HG03354 (cell line): ENCODE results near the gene TEX10.
"Not testable (repeated sequence)": the region's sequence is repeated elsewhere in the genome, so short reads cannot be mapped to it uniquely, and the experiment has no call there.

Experiments
- ATAC-seq: cut with Tn5 transposase; IDR thresholded peaks from one replicate; pipeline ENCODE4 v1.9.1; 2021; ENCODE audit warnings: mild to moderate bottlenecking; ENCODE audit not compliant: unreplicated experiment, poor library complexity, severe bottlenecking

Gene TEX10

GRCh38 chr9:100352727-100353505 is at the start of gene TEX10:
TSS of gene TEX10 (minus strand) at chr9:100352942. CDS start at chr9:100349363, 3,579 bp downstream.
- peak; percentile 88 for ATAC-seq

GRCh38 chr9:100401042-100401441 is 48.3 kb upstream of the TEX10 start:
- ATAC-seq = no peak

- ATAC-seq = no peak
These were observed 45.0 kb upstream of the TEX10 start for GRCh38 chr9:100397529-100398266.

- no peak for ATAC-seq
These were observed 44.0 kb upstream of the TEX10 start for GRCh38 chr9:100396769-100397168.

DNA sequence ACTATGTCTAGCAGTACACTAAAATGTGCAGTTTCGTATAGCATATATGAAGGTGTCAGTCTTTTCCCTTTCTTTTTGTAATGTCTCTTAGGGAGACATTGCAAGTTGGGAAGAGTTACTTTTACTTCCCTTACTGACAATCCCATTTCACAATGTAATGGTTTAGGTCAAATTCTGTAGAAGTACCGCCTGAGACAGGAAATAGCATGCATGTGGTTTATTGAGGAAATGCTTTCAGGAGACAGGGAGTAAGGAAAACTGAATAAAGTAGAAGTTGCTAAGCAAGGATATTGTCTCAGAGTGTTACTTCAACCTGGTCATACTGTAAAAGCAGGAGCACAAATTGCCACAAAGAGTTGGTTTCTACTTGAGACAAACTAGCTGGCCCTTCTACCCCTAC is 42.1 kb upstream of the TEX10 start:
- ATAC-seq = no peak

DNA sequence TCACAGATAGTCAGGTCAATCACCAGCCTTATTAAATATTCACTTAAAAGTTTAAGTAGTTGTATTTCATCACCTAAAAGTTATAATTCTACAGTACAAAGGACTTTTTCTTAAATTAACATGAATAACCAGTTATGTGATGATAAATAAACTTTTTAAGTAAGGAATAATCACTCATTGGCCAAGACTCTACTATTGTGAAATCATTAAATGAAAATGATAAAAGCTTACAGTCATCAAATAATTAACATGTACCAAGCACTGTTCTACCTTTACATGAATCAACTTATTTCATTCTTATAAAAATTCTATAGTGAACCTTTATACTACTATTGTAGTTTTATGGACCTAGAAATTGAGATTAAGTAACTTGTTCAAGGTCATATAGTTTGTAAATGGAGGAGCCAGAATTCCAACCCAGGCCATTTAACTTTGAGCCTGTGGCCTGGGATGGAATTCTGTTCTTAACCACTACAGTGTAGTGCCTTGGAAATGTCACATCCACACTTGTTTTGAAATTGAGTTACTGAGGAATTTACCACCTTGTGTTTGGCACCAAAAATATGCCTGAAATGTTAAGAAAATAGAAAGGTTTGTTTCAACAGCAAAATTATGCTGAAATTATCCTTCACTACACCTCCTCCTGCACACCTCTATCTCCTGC is 41.4 kb upstream of the TEX10 start:
- no peak for ATAC-seq

DNA sequence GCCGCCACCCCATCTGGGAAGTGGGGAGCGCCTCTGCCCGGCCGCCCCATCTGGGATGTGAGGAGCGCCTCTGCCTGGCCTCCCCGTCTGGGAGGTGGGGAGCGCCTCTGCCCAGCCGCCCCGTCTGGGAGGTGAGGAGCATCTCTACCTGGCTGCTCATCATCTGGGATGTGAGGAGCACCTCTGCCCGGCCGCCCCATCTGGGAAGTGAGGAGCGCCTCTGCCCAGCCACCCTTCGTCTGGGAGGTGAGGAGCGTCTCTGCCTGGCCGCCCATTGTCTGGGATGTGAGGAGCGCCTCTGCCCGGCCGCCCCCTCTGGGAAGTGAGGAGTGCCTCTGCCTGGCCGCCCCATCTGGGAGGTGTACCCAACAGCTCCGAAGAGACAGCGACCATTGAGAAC is 40.2 kb upstream of the TEX10 start:
- not testable (repeated sequence) for ATAC-seq

- no peak for ATAC-seq
These were observed 27.1 kb upstream of the TEX10 start for GRCh38 chr9:100379862-100380261.

GRCh38 chr9:100377015-100377414 is 24.3 kb upstream of the TEX10 start:
- no peak for ATAC-seq

GRCh38 chr9:100375658-100376057 is 22.9 kb upstream of the TEX10 start:
- no peak for ATAC-seq

DNA sequence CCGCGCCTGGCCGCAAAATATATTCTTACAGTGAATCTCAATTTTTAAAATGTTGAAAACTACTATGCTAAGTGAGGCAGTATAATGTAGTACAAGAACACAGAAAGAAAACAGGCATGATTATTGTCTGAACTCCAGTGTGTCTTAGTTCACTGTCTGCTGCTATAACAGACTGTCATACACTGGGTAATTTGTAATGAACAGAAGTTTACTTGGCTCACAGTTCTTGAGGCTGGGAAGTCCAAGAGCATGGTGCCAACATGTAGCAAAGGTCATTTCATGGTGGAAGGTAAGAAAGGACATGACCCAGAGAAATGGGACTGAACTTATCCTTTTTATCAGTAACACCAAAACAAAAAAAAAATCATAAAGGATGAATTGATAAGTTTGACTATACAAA is 19.9 kb upstream of the TEX10 start:
- ATAC-seq = no peak

DNA sequence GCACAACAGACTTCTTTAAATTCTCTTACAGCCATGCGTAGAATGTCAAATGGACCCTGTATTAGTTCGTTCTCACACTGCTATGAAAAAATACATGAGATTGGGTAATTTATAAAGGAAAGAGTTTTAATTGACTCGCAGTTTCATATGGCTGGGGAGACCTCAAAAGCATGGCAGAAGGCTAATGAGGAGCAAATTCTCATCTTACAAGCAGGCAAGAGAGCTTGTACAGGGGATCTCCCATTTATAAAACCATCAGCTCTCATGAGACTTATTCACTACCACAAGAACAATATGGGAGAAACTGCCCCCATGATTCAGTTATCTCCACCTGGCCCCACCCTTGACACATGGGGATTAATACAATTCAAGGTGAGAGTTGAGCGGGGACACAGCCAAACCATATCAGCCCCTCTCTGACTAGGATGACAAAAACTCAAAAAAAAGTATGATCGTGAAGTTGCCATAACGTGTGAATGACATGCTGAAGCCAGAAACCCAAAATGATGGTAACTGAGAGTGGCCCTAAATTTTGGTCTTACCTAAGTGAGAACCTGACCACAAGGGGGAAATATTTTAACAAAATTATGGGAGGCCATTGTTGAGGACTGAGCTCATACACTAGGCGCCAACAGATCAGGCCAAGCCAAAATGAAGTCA is 17.5 kb upstream of the TEX10 start:
- ATAC-seq = no peak

DNA sequence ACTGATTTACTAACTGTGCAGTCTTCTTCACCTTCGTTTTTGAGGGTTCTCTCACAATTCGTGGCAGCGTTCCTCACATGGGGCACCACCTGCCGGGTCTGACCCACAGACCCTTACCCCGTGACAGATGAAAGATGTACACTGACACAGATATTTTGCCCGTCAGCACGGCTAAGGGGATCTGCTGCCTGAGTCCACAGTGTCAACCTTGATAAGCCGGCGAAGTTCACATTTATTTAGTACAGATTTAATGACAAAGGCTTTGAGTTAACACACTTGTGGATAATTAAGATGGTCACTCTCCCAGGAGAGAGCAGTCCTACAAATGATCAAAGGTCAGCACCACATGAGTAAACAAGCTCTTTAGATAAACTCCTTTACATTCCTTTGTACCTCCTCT is 15.9 kb upstream of the TEX10 start:
- no peak for ATAC-seq

DNA sequence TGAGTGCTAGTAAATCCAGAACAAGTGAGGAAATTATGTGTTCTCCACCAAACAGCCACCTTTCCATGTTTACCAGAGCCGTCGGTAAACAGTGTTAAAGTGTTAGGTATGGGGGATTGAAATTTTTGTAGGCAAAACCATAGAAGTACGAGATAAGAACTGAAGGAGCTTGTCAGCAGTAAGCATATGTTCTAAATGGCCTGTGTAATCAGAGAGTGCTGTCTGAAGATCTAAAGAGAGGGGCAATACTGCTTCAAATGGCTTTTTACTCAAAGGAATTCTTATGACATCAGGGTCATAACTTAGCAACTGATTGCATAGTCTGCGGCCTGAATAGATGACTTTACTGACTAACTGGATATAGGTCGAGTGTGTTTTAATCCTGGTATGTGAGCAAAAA is 13.4 kb upstream of the TEX10 start:
- ATAC-seq = no peak

DNA sequence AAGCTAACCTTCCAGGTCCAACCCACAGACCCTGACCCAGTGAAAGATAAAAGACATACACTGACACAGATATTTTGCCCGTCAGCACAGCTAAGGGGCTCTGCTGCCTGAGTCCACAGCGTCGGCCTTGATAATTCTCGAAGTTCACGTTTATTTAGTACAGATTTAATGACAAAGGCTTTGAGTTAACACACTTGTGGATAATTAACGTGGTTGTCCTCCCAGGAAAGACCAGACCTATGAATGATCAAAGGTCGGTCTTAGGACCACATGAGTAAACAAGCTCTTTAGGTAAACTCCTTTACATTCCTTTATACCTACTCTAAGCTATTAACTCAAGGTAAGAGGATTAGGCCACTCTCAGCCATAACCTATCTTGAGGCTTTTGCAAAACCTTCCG is 11.3 kb upstream of the TEX10 start:
- no peak for ATAC-seq

DNA sequence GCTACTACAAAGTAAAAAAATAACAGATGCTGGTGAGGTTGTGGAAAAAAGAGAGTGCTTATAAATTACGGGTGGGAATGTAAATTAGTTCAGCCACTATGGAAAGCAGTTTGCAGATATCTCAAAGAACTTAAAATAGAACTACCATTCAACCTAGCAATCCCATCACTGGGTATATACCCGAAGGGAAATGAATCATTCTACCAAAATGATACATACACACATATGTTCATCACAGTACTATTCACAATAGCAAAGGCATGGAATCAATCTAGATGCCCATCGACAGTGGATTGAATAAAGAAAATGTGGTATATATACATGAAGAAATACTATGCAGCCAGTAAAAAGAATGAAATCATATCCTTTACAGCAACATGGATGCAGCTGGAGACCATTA is 6.3 kb upstream of the TEX10 start:
- ATAC-seq = no peak

DNA sequence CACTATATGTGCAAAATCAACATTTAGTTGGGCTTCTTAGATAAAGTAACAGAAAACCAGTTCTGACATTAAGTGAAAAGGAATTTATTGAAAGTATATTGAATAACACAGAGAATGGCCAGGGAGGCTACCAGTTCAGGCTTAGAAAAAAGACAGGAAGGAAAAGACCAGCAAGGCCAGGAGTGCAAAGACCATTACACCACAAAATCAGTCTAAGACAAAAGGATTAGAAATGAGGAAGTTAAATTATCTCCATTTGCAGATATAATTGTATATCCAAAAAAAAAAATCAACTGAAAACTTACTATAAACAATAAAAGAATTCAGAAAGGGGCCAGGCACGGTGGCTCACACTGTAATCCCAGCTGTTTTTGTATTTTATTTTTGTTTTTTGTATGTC is 4.8 kb upstream of the TEX10 start:
- ATAC-seq = no peak

GRCh38 chr9:100355561-100355960 is 2.8 kb upstream of the TEX10 start:
- no peak for ATAC-seq

GRCh38 chr9:100354121-100354800 is 1.5 kb upstream of the TEX10 start:
- no peak for ATAC-seq
